Activated CD8-positive, alpha-beta T cell treated with anti-CD3 and anti-CD28 coated beads for 36 hours (primary cell): ENCODE data around the gene FGD3. TPM values are rescaled to one million over a fixed set of nuclear protein-coding genes. Genes with fewer than 3 reads are reported as not detected.

Experiments used
- ATAC-seq: fragments of 200-7000 bp; cut with Tn5 transposase; one replicate; pipeline ENCODE4 v1.10.0; 2021; ENCODE audit warnings: mild to moderate bottlenecking, moderate library complexity
- CTCF ChIA-PET: fragments of 350-600 bp; sonication (Branson Sonifier 250); formaldehyde crosslinking; loops from one replicate; lab custom pipeline; 2021; ENCODE audit warnings: antibody characterized with exemption; lab: Charles Lee
- POLR2A ChIA-PET: fragments of 350-600 bp; sonication (Branson Sonifier 250); formaldehyde crosslinking; loops from one replicate; lab custom pipeline; 2021; ENCODE audit warnings: antibody characterized with exemption; lab: Charles Lee
- DNase-seq: peaks from one replicate; pipeline ENCODE4 v3.0.0-alpha.2; 2020
- H3K27ac Mint-ChIP-seq: one replicate; pipeline ENCODE4 v1.8.0; 2021; ENCODE audit warnings: mild to moderate bottlenecking, mixed read lengths
- H3K27me3 Mint-ChIP-seq: one replicate; pipeline ENCODE4 v1.8.0; 2021; ENCODE audit warnings: mixed read lengths
- H3K36me3 Mint-ChIP-seq: one replicate; pipeline ENCODE4 v1.8.0; 2021; ENCODE audit warnings: low read depth, mixed read lengths
- H3K4me1 Mint-ChIP-seq: one replicate; pipeline ENCODE4 v1.8.0; 2021; ENCODE audit warnings: low read depth, mixed read lengths
- H3K4me3 Mint-ChIP-seq: one replicate; pipeline ENCODE4 v1.8.0; 2021; ENCODE audit warnings: mild to moderate bottlenecking, moderate library complexity, mixed read lengths
- H3K9me3 Mint-ChIP-seq: one replicate; pipeline ENCODE4 v1.8.0; 2021; ENCODE audit warnings: mixed read lengths
- intact Hi-C: fragments of 100-400 bp; cut with micrococcal nuclease; formaldehyde crosslinking; loops from one replicate; pipeline ENCODE4 v1.10.0; 2022
- total RNA-seq, 2 experiments: library from RNA; stranded (reverse); gene quantifications; one replicate each; pipeline ENCODE4 v1.2.3, GENCODE V29; 2021
- TF ChIP-seq, protein P1 (sequence below): fragments of 200-600 bp; IDR thresholded peaks from one replicate; pipeline ENCODE4 v1.8.0; 2022; ENCODE audit warnings: antibody characterized with exemption, mild to moderate bottlenecking

FGD3 gene
- total RNA-seq, 2 experiments from 2014 or later = 41.6 to 43.5 TPM

DNA sequence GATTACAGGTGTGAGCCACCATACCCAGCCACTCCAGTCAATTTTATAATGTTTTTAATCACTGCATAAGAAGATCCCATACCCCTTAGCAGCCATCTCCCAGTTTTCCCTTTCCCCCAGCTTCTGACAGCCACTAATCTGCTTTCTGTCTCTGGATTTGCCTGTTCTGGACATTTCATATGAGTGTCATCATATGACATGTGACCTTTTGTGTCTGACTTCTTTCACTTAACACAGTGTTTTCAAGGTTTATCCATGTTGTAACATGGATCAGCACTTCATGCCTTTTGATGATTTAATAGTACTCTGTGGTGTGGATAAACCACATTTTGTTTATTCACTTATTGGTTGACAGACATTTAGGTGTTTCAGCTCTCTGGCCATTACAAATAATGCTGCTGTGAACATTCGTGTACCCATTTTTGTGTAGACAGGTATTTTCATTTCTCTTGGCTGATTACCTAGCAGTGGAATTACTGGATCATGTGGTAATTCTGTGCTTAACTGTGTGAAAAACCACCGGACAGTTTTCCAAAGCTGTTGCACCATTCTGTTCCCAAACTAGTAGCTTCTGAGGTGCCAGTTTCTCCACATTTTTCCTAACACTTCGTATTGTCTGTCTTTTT lies 119.8 kb downstream of the FGD3 start:
- peaks cover 84% of the 10 kb centered on the region for H3K4me1 Mint-ChIP-seq
- H3K36me3 Mint-ChIP-seq = peaks cover 43% of the 10 kb centered on the region
- CTCF ChIA-PET = interaction anchor here (1.4 to 2.9 kb wide), 5 partner anchors 15 to 42 kb away, joined by 3 to 11 read pairs (median 8); no protein-coding TSS in a partner anchor
- intact Hi-C loops = no loop called here
- peak overlapping the region; percentile 70 for H3K27ac Mint-ChIP-seq
- TF ChIP-seq, protein P1, sequence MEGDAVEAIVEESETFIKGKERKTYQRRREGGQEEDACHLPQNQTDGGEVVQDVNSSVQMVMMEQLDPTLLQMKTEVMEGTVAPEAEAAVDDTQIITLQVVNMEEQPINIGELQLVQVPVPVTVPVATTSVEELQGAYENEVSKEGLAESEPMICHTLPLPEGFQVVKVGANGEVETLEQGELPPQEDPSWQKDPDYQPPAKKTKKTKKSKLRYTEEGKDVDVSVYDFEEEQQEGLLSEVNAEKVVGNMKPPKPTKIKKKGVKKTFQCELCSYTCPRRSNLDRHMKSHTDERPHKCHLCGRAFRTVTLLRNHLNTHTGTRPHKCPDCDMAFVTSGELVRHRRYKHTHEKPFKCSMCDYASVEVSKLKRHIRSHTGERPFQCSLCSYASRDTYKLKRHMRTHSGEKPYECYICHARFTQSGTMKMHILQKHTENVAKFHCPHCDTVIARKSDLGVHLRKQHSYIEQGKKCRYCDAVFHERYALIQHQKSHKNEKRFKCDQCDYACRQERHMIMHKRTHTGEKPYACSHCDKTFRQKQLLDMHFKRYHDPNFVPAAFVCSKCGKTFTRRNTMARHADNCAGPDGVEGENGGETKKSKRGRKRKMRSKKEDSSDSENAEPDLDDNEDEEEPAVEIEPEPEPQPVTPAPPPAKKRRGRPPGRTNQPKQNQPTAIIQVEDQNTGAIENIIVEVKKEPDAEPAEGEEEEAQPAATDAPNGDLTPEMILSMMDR = no peak
- no peaks in the 10 kb centered on the region for H3K9me3 Mint-ChIP-seq
- DNase-seq (no peak), ATAC-seq (no peak)
- no peak overlapping the region for H3K4me3 Mint-ChIP-seq
- POLR2A ChIA-PET = interaction anchor here (0.6 to 4.5 kb wide), 8 partner anchors 9 to 113 kb away, joined by 3 to 30 read pairs (median 6); no protein-coding TSS in a partner anchor
- no peaks in the 10 kb centered on the region for H3K27me3 Mint-ChIP-seq

GRCh38 chr9:93068956-93069355 lies 121.6 kb downstream of the FGD3 start:
- CTCF ChIA-PET = interaction anchor here (2.8 kb wide), 1 partner anchor 13 kb away, joined by 9 read pairs; no protein-coding TSS in a partner anchor
- no peak overlapping the region for H3K4me3 Mint-ChIP-seq
- intact Hi-C loops = no loop called here
- peak overlapping the region; percentile 52 for H3K27ac Mint-ChIP-seq
- POLR2A ChIA-PET = no interaction called here
- H3K27me3 Mint-ChIP-seq = no peaks in the 10 kb centered on the region
- H3K9me3 Mint-ChIP-seq = no peaks in the 10 kb centered on the region
- ATAC-seq (no peak), DNase-seq (no peak)
- TF ChIP-seq, protein P1 = no peak
- H3K4me1 Mint-ChIP-seq = peaks cover 81% of the 10 kb centered on the region
- H3K36me3 Mint-ChIP-seq = peaks cover 42% of the 10 kb centered on the region

- CTCF ChIA-PET = no interaction called here
- POLR2A ChIA-PET = interaction anchor here (0.6 to 0.8 kb wide), 2 partner anchors 11 to 16 kb away, joined by 3 to 5 read pairs; no protein-coding TSS in a partner anchor
- intact Hi-C loops = no loop called here
- Mint-ChIP-seq H3K4me1 (peaks cover 70% of the 10 kb centered on the region), H3K9me3 (no peaks in the 10 kb centered on the region), H3K36me3 (peaks cover 35% of the 10 kb centered on the region), H3K27ac (no peak overlapping the region), H3K4me3 (no peak overlapping the region), H3K27me3 (no peaks in the 10 kb centered on the region)
- DNase-seq = peak; percentile 57
- ATAC-seq = peak; percentile 60
- TF ChIP-seq, protein P1 = no peak
Observed at GRCh38 chr9:93071464-93071863, 124.1 kb downstream of the FGD3 start.

DNA sequence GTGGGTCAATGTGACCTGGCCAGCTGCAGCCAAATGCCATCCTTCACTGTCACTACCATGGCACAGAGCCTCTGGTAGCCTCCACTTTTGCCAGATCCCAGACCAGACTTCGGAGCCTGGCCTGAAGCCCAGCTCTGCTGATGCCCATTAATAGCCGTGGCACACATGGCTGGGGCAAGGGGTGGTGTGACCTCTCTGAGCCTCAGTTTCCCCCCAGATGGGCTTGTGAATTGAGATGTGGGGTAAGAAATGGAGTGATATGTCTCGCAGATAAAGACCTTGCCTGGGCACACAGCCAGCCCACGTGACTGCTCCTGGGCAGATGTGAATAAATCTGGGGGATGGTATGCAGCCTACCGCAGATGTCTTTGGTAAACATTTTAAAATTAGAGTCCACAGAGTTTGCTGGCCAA lies 125.1 kb downstream of the FGD3 start:
- Mint-ChIP-seq H3K4me3 (no peak overlapping the region), H3K9me3 (no peaks in the 10 kb centered on the region), H3K36me3 (peaks cover 31% of the 10 kb centered on the region), H3K27me3 (no peaks in the 10 kb centered on the region), H3K27ac (peak overlapping the region; percentile 72), H3K4me1 (peaks cover 67% of the 10 kb centered on the region)
- intact Hi-C loops = no loop called here
- ATAC-seq (no peak), DNase-seq (no peak)
- CTCF ChIA-PET = no interaction called here
- TF ChIP-seq, protein P1 = no peak
- POLR2A ChIA-PET = interaction anchor here (1.1 kb wide), 1 partner anchor 16 kb away, joined by 3 read pairs; no protein-coding TSS in a partner anchor
